Neural progenitor cell (in vitro differentiated cells): ENCODE results near the gene ZFAND4.

Source experiments
- CTCF ChIP-seq: fragments of 200-600 bp; sonication (generic); IDR thresholded peaks from 2 replicates; pipeline ENCODE4 v1.5.1; 2017; ENCODE audit warnings: antibody characterized with exemption, mild to moderate bottlenecking
- EZH2 ChIP-seq: fragments of 200-600 bp; sonication (generic); IDR thresholded peaks from 2 replicates; pipeline ENCODE4 v1.6.1; 2017; ENCODE audit warnings: antibody characterized with exemption, mild to moderate bottlenecking, moderate library complexity
- EZH2phosphoT487 ChIP-seq: fragments of 200-600 bp; sonication (generic); IDR thresholded peaks from 2 replicates; pipeline ENCODE4 v1.6.1; 2017; ENCODE audit warnings: antibody characterized with exemption

GRCh38 chr10:45612741-45613140 lies 59.8 kb downstream of the ZFAND4 start:
- TF ChIP-seq EZH2 (no peak), CTCF (no peak), EZH2phosphoT487 (no peak)
